Suprapubic skin (tissue), 4 donors: Measurements from ENCODE around the gene PREPL. TPM values are rescaled to one million over a fixed set of nuclear protein-coding genes. Genes with fewer than 3 reads are reported as not detected.
"Not testable (repeated sequence)": the region's sequence is repeated elsewhere in the genome, so short reads cannot be mapped to it uniquely, and the experiment has no call there.

Source experiments
- DNase-seq, 2 donors: peaks; one replicate each; pipeline ENCODE4 v3.0.0-alpha.2; 2019; ENCODE audit warnings: low spot score in 2 of 2
- H3K27ac ChIP-seq: fragments of 200-600 bp; sonication (generic); one replicate; pipeline ENCODE4 v1.5.1; 2019
- H3K27me3 ChIP-seq: fragments of 200-600 bp; sonication (generic); one replicate; pipeline ENCODE4 v1.5.1; 2019
- H3K36me3 ChIP-seq: fragments of 200-600 bp; sonication (generic); one replicate; pipeline ENCODE4 v1.5.1; 2019
- H3K4me1 ChIP-seq: fragments of 200-600 bp; sonication (generic); one replicate; pipeline ENCODE4 v1.5.1; 2019
- H3K4me3 ChIP-seq: fragments of 200-600 bp; sonication (generic); one replicate; pipeline ENCODE4 v1.5.1; 2019; ENCODE audit warnings: mild to moderate bottlenecking
- H3K9me3 ChIP-seq: fragments of 200-600 bp; sonication (generic); one replicate; pipeline ENCODE4 v1.5.1; 2019
- EP300 ChIP-seq: sonication (generic); formaldehyde crosslinking; IDR thresholded peaks from one replicate; pipeline ENCODE4 v1.6.1; 2017; ENCODE audit warnings: antibody characterized with exemption
- POLR2A ChIP-seq, 2 donors: fragments of 450-650 bp; IDR thresholded peaks; one replicate each; pipeline ENCODE4 v1.6.1; 2017; ENCODE audit warnings: antibody characterized with exemption in 2 of 2, mild to moderate bottlenecking in 2 of 2, moderate library complexity in 2 of 2
- POLR2AphosphoS5 ChIP-seq, 3 donors: sonication (generic); formaldehyde crosslinking; IDR thresholded peaks; one replicate each; pipeline ENCODE4 v1.6.1; 2017; ENCODE audit warnings: antibody characterized with exemption in 3 of 3
- WGBS: methylation state at CpG from one replicate; pipeline ENCODE4 v1.1.5; 2018; 5-methylcytosine and 5-hydroxymethylcytosine counted together
- total RNA-seq, 4 donors: library from RNA; depleted of rRNA; stranded (reverse); fragments of >200 nt; gene quantifications; one replicate each; pipeline ENCODE4 v1.1.0, GENCODE V29; 2016
- TF ChIP-seq, protein P1 (sequence below), 2 donors: fragments of 200-600 bp in 1 of 2; fragments of 450-650 bp in 1 of 2; sonication (generic) in 1 of 2; IDR thresholded peaks; one replicate each; pipeline ENCODE4 v1.5.1; 2016 to 2019; ENCODE audit warnings: antibody characterized with exemption in 2 of 2, mild to moderate bottlenecking in 1 of 2, moderate library complexity in 1 of 2

The PREPL gene
- total RNA-seq, 4 donors from 2014 or later, result 25.9 to 51.9 (median 32.2) TPM

DNA sequence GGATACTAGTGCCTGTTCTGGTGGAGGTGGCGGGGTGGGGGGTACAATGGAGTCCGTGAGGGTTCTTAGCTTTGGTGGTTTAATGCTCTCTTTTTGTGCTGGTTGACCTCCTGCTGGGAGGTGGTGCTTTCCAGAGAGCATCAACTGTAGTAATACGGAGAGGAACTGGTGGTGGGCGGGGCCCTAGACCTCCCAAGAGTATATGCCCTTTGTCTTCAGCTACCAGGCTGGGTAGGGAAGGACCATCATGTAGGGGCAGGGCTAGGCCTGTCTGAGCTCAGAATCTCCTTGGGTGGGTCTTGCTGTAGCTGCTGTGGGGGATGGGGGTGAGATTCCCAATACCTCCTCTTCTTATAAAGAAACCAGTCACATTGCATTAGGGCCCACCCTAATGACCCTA is 27.6 kb upstream of the PREPL start:
- H3K4me1 ChIP-seq, result no peaks in the 10 kb centered on the region
- WGBS, result 74% methylated on average over 4 of the region's 4 CpGs
- H3K36me3 ChIP-seq, result no peaks in the 10 kb centered on the region
- no peak for DNase-seq
- H3K27ac ChIP-seq, result no peak overlapping the region
- H3K4me3 ChIP-seq, result no peak overlapping the region
- TF ChIP-seq, protein P1, sequence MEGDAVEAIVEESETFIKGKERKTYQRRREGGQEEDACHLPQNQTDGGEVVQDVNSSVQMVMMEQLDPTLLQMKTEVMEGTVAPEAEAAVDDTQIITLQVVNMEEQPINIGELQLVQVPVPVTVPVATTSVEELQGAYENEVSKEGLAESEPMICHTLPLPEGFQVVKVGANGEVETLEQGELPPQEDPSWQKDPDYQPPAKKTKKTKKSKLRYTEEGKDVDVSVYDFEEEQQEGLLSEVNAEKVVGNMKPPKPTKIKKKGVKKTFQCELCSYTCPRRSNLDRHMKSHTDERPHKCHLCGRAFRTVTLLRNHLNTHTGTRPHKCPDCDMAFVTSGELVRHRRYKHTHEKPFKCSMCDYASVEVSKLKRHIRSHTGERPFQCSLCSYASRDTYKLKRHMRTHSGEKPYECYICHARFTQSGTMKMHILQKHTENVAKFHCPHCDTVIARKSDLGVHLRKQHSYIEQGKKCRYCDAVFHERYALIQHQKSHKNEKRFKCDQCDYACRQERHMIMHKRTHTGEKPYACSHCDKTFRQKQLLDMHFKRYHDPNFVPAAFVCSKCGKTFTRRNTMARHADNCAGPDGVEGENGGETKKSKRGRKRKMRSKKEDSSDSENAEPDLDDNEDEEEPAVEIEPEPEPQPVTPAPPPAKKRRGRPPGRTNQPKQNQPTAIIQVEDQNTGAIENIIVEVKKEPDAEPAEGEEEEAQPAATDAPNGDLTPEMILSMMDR (IDR thresholded peaks at IDR 0.05), result no peak
- peaks cover 6% of the 10 kb centered on the region for H3K9me3 ChIP-seq
- no peaks in the 10 kb centered on the region for H3K27me3 ChIP-seq

DNA sequence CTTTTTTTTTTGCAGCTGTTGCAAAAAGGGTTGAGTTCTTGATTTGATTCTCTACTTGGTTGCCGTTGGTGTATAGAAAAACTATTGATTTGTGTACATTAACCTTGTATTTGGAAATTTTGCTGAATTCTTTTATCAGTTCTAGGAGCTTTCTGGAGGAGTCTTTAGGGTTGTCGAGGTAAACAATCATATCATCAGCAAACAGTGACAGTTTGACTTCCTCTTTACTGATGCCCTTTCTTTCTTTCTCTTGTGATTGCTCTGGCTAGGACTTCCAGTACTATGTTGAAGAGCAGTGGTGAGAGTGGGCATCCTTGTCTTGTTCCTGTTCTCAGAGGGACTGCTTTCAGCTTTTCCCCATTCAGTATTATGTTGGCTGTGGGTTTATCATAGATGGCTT is 23.9 kb upstream of the PREPL start:
- H3K27ac ChIP-seq, H3K4me3 ChIP-seq, H3K9me3 ChIP-seq, H3K27me3 ChIP-seq, DNase-seq, H3K4me1 ChIP-seq, H3K36me3 ChIP-seq: not testable (repeated sequence)
- 91% methylated on average over 2 of the region's 2 CpGs for WGBS

DNA sequence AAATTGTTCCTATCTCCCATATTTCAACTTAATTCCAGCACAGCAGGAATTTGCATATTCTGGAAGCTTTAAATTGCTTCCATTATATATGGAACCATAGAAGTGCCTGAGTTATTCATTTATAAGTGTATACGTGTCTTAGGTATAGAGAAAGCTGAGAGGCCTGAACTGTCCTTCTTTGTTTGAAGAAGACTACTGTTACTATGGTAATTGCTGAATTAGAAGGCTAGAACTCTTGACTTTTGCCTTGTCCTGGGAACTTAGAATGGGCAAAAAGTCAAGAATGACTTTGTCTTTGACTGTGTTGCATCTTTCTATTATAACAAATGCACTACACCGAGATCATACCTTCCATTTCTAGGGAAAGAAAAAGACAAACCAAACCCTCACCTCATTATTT is 16.2 kb upstream of the PREPL start:
- WGBS, result 98% methylated on average over 2 of the region's 2 CpGs
- DNase-seq, result no peak
- Histone ChIP-seq H3K9me3 (no peaks in the 10 kb centered on the region), H3K4me3 (no peak overlapping the region), H3K27me3 (no peaks in the 10 kb centered on the region), H3K36me3 (no peaks in the 10 kb centered on the region), H3K4me1 (no peaks in the 10 kb centered on the region), H3K27ac (no peak overlapping the region)
- TF ChIP-seq, protein P1 (IDR thresholded peaks at IDR 0.05), result no peak
- TF ChIP-seq POLR2AphosphoS5 (IDR thresholded peaks at IDR 0.05) (no peak), EP300 (no peak), POLR2A (IDR thresholded peaks at IDR 0.05) (no peak)

DNA sequence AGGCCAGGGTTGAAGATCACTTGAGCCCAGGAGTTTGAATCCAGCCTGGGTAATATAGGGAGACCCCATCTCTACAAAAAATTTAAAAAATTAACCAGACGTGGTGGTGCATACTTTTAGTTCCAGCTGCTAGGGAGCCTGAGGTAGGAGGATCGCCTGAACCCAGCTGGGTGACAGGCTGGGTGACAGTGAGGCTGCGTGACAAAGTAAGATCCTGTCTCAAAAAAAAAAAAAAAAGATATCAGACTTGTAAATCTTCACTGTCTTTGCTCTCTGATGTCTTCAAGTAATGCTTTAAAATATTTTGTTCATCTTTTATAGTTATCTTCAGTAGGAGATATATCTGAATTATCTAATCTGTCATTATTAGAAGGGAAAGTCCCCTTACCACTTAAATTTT is 11.0 kb upstream of the PREPL start:
- H3K27ac ChIP-seq, result no peak overlapping the region
- H3K4me3 ChIP-seq, result no peak overlapping the region
- H3K36me3 ChIP-seq, result no peaks in the 10 kb centered on the region
- no peaks in the 10 kb centered on the region for H3K4me1 ChIP-seq
- no peaks in the 10 kb centered on the region for H3K27me3 ChIP-seq
- no peaks in the 10 kb centered on the region for H3K9me3 ChIP-seq
- 94% methylated on average over 3 of the region's 3 CpGs for WGBS
- TF ChIP-seq POLR2A (IDR thresholded peaks at IDR 0.05), result no peak
- TF ChIP-seq, protein P1 (IDR thresholded peaks at IDR 0.05), result no peak
- TF ChIP-seq EP300, result no peak
- TF ChIP-seq POLR2AphosphoS5 (IDR thresholded peaks at IDR 0.05), result no peak
- DNase-seq, result no peak

DNA sequence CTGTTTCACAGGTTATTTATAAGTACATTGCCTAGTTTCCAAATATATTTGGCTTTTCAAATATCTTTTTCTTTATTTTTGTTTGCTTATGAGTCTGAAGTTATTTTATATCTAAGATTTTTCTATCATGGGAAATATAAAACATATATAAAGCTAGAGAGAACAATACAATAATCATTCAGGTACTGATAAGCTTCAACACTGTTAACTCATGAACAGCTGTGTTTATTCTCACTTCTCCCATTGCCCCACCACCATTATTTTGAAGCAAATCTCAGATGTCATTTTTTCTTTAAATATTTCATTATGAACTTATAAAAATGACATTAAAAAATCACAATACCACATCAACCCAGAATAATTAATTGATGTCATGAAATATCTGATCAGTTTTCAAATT is 10.2 kb upstream of the PREPL start:
- Histone ChIP-seq H3K27ac (no peak overlapping the region), H3K4me3 (no peak overlapping the region), H3K27me3 (no peaks in the 10 kb centered on the region), H3K36me3 (no peaks in the 10 kb centered on the region), H3K9me3 (no peaks in the 10 kb centered on the region), H3K4me1 (no peaks in the 10 kb centered on the region)
- no peak for DNase-seq
- TF ChIP-seq EP300, result no peak
- TF ChIP-seq POLR2AphosphoS5 (IDR thresholded peaks at IDR 0.05), result no peak
- no peak for TF ChIP-seq POLR2A (IDR thresholded peaks at IDR 0.05)
- TF ChIP-seq, protein P1 (IDR thresholded peaks at IDR 0.05), result no peak

DNA sequence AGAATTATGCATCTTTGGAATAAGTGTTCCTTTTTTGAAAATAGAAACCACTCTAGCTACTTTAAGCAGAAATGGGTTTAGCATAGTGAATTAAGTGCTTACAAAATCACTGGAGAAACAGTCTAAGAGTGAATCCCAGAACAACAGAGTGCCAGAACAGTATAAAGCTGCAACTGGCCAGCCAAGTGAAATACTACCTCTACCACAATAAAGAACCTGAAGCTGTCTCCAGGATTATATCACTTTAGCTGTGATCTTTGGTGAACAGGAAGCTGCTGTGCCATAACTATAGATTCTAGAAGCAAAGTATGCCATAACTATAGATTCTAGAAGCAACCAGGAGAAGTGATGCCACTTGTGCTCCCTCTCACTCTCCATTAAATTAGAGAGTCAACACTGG is 8.1 kb upstream of the PREPL start:
- TF ChIP-seq, protein P1 (IDR thresholded peaks at IDR 0.05), result no peak
- TF ChIP-seq EP300 (no peak), POLR2A (IDR thresholded peaks at IDR 0.05) (no peak), POLR2AphosphoS5 (IDR thresholded peaks at IDR 0.05) (no peak)
- H3K27ac ChIP-seq, result no peak overlapping the region
- H3K27me3 ChIP-seq, result no peaks in the 10 kb centered on the region

More for the DNA sequence above, 8.1 kb upstream of the PREPL start:
- H3K4me3 ChIP-seq, result no peak overlapping the region
- H3K9me3 ChIP-seq, result no peaks in the 10 kb centered on the region
- no peaks in the 10 kb centered on the region for H3K4me1 ChIP-seq
- H3K36me3 ChIP-seq, result no peaks in the 10 kb centered on the region
- DNase-seq, result no peak
